OCI-LY7 (cell line): ENCODE measurements around the gene DMXL2.

Source experiments
- CTCF ChIP-seq: fragments of 200-600 bp; sonication (generic); conservative IDR thresholded peaks from 2 replicates; pipeline ENCODE4 v1.5.1; 2014; ENCODE audit warnings: mild to moderate bottlenecking, antibody characterized with exemption, low read length, moderate library complexity, mixed read lengths
- EZH2phosphoT487 ChIP-seq: fragments of 200-600 bp; sonication (generic); IDR thresholded peaks from 2 replicates; pipeline ENCODE4 v1.6.1; 2018; ENCODE audit warnings: low read depth, borderline replicate concordance, mild to moderate bottlenecking, mixed run types, antibody characterized with exemption, low read length, moderate library complexity, mixed read lengths

- no peak for TF ChIP-seq CTCF
- TF ChIP-seq EZH2phosphoT487, result no peak
Measured at GRCh38 chr15:51601801-51602200, 20.8 kb downstream of the DMXL2 start.
